Natural killer cell (primary cell): ENCODE results near the gene KRT2. TPM values are rescaled to one million over a fixed set of nuclear protein-coding genes. Genes with fewer than 3 reads are reported as not detected.

Experiments used
- ATAC-seq, 3 donors: fragments of 150-1000 bp in 2 of 3; fragments of 200-7000 bp in 1 of 3; cut with Tn5 transposase; 1 replicate in 1 of 3; 2 replicates in 2 of 3; pipeline ENCODE4 v1.10.0; 2021; ENCODE audit warnings: mild to moderate bottlenecking in 2 of 3, moderate library complexity in 2 of 3
- DNase-seq, 2 donors: peaks; one replicate each; pipeline versions ENCODE4 v3.0.0 to v3.0.0-alpha.2; 2013 to 2021; ENCODE audit warnings: mixed read lengths in 1 of 2
- H3K27ac ChIP-seq: one replicate; pipeline ENCODE4 v1.5.1; 2013; ENCODE audit warnings: mild to moderate bottlenecking, low read length
- H3K27me3 ChIP-seq: one replicate; pipeline ENCODE4 v1.6.1; 2013; ENCODE audit warnings: low read length; ENCODE audit not compliant: control insufficient read depth, insufficient read depth
- H3K36me3 ChIP-seq: one replicate; pipeline ENCODE4 v1.6.1; 2013; ENCODE audit warnings: low read length; ENCODE audit not compliant: control insufficient read depth, insufficient read depth
- H3K4me1 ChIP-seq: one replicate; pipeline ENCODE4 v1.6.1; 2013; ENCODE audit warnings: low read length; ENCODE audit not compliant: control insufficient read depth, insufficient read depth
- H3K4me3 ChIP-seq: one replicate; pipeline ENCODE4 v1.5.1; 2013; ENCODE audit warnings: low read length
- H3K9me3 ChIP-seq: one replicate; pipeline ENCODE4 v1.6.1; 2013; ENCODE audit warnings: low read length; ENCODE audit not compliant: control insufficient read depth, insufficient read depth
- H3K27ac Mint-ChIP-seq, 2 donors: one replicate each; pipeline ENCODE4 v1.8.0; 2022; ENCODE audit warnings: mild to moderate bottlenecking in 2 of 2, mixed read lengths in 2 of 2, moderate library complexity in 1 of 2
- H3K27me3 Mint-ChIP-seq, 2 donors: one replicate each; pipeline ENCODE4 v1.8.0; 2022; ENCODE audit warnings: low read depth in 2 of 2, mixed read lengths in 2 of 2
- H3K36me3 Mint-ChIP-seq: one replicate; pipeline ENCODE4 v1.8.0; 2022; ENCODE audit warnings: mixed read lengths
- H3K4me1 Mint-ChIP-seq, 2 donors: one replicate each; pipeline ENCODE4 v1.8.0; 2022; ENCODE audit warnings: mixed read lengths in 2 of 2
- H3K4me3 Mint-ChIP-seq: one replicate; pipeline ENCODE4 v1.8.0; 2022; ENCODE audit warnings: mild to moderate bottlenecking, moderate library complexity, mixed read lengths
- H3K9me3 Mint-ChIP-seq, 2 donors: one replicate each; pipeline ENCODE4 v1.8.0; 2022; ENCODE audit warnings: mixed read lengths in 2 of 2
- WGBS: methylation state at CpG from one replicate; pipeline ENCODE4 v1.1.7; 2013; ENCODE audit warnings: missing lambda C conversion rate; ENCODE audit not compliant: insufficient coverage; 5-methylcytosine and 5-hydroxymethylcytosine counted together
- intact Hi-C: fragments of 100-400 bp; cut with micrococcal nuclease; formaldehyde crosslinking; loops from one replicate; pipeline ENCODE4 v1.14.2; 2022
- total RNA-seq, 4 donors: library from RNA; stranded (reverse); fragments of 120-200 nt in 1 of 4; gene quantifications; one replicate each; pipeline versions ENCODE4 v1.2.3 to v1.2.4, GENCODE V29; 2013 to 2022
- TF ChIP-seq, protein P1 (sequence below): fragments of 200-600 bp; IDR thresholded peaks from one replicate; pipeline ENCODE4 v1.8.0; 2022; ENCODE audit warnings: antibody characterized with exemption

The KRT2 gene
- total RNA-seq, 3 donors from 2014 or later (not counting 1 experiment from before 2014, with no cell fraction given), result 0.63 to 1.4 (median 0.66) TPM

DNA sequence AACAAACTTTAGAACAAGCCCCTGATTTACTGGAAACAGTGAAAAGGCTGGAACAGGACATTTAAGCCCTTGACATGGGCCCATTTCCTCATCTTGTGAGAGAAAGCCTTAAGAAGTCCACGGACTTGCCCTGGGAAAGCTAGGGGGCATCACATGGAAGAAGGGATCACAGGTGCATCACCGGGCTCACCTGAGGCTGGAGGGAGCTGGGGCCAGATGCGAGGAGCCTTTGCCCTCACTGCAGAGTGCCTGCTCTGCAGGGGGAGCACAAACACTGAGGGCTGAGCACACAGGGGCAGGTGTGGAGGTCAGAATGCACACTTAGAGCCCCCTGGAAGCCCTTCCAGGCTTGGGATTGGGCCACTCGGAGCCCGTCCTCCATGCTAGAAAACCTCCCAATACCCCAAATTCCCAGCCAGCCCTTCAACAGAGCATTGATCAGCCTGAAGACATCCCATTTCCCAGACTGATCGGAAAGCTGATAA is 33.4 kb upstream of the KRT2 start:
- no peaks in the 10 kb centered on the region for H3K36me3 Mint-ChIP-seq
- no peak overlapping the region for H3K4me3 ChIP-seq
- H3K27ac ChIP-seq, result no peak overlapping the region
- intact Hi-C loops, result no loop called here
- ATAC-seq (no peak), DNase-seq (no peak)
- H3K27ac Mint-ChIP-seq, result no peak overlapping the region
- peaks cover 17% of the 10 kb centered on the region for H3K4me1 ChIP-seq
- peaks cover 44 to 69% of the 10 kb centered on the region in 2 donors for H3K4me1 Mint-ChIP-seq
- H3K27me3 Mint-ChIP-seq, result peaks cover 0 to 28% of the 10 kb centered on the region in 2 donors
- H3K9me3 Mint-ChIP-seq, result no peaks in the 10 kb centered on the region
- no peaks in the 10 kb centered on the region for H3K9me3 ChIP-seq
- no peak overlapping the region for H3K4me3 Mint-ChIP-seq
- no peaks in the 10 kb centered on the region for H3K36me3 ChIP-seq
- TF ChIP-seq, protein P1, sequence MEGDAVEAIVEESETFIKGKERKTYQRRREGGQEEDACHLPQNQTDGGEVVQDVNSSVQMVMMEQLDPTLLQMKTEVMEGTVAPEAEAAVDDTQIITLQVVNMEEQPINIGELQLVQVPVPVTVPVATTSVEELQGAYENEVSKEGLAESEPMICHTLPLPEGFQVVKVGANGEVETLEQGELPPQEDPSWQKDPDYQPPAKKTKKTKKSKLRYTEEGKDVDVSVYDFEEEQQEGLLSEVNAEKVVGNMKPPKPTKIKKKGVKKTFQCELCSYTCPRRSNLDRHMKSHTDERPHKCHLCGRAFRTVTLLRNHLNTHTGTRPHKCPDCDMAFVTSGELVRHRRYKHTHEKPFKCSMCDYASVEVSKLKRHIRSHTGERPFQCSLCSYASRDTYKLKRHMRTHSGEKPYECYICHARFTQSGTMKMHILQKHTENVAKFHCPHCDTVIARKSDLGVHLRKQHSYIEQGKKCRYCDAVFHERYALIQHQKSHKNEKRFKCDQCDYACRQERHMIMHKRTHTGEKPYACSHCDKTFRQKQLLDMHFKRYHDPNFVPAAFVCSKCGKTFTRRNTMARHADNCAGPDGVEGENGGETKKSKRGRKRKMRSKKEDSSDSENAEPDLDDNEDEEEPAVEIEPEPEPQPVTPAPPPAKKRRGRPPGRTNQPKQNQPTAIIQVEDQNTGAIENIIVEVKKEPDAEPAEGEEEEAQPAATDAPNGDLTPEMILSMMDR, result no peak
- WGBS, result 87% methylated on average over 6 of the region's 6 CpGs
- H3K27me3 ChIP-seq, result peaks cover 5% of the 10 kb centered on the region

DNA sequence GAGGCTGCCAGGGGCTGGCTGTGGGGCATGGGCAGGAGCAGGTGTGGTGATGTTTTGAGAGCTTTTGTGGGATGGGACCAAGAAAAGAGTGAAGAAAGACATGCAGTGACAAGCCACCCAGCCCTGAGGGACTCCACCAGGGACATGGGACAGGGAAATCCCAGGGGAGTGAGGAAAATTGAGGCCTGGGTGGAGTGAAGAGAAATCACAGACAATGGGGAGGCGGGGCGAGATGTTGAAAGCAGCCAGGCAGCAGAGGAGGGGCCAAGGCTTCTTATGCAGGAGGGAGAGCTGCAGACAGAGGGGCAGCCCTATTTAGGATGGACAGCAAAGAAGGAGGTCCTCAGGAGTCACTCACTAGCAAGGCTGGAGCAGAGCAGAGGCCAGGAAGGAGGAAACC is 32.4 kb upstream of the KRT2 start:
- peaks cover 17% of the 10 kb centered on the region for H3K4me1 ChIP-seq
- intact Hi-C loops, result loop anchor here (5.0 kb wide), 1 partner anchor 37 kb away; no protein-coding TSS in a partner anchor
- TF ChIP-seq, protein P1, result no peak
- no peaks in the 10 kb centered on the region for H3K36me3 Mint-ChIP-seq
- H3K4me3 ChIP-seq, result no peak overlapping the region
- DNase-seq (no peak), ATAC-seq (no peak)
- 98% methylated on average over 2 of the region's 2 CpGs for WGBS
- peaks cover 54 to 79% of the 10 kb centered on the region in 2 donors for H3K4me1 Mint-ChIP-seq
- H3K9me3 ChIP-seq, result no peaks in the 10 kb centered on the region
- no peak overlapping the region for H3K27ac Mint-ChIP-seq
- H3K9me3 Mint-ChIP-seq, result no peaks in the 10 kb centered on the region
- H3K36me3 ChIP-seq, result no peaks in the 10 kb centered on the region
- peaks cover 0 to 28% of the 10 kb centered on the region in 2 donors for H3K27me3 Mint-ChIP-seq
- H3K27ac ChIP-seq, result no peak overlapping the region
- H3K4me3 Mint-ChIP-seq, result no peak overlapping the region
- H3K27me3 ChIP-seq, result peaks cover 3% of the 10 kb centered on the region

DNA sequence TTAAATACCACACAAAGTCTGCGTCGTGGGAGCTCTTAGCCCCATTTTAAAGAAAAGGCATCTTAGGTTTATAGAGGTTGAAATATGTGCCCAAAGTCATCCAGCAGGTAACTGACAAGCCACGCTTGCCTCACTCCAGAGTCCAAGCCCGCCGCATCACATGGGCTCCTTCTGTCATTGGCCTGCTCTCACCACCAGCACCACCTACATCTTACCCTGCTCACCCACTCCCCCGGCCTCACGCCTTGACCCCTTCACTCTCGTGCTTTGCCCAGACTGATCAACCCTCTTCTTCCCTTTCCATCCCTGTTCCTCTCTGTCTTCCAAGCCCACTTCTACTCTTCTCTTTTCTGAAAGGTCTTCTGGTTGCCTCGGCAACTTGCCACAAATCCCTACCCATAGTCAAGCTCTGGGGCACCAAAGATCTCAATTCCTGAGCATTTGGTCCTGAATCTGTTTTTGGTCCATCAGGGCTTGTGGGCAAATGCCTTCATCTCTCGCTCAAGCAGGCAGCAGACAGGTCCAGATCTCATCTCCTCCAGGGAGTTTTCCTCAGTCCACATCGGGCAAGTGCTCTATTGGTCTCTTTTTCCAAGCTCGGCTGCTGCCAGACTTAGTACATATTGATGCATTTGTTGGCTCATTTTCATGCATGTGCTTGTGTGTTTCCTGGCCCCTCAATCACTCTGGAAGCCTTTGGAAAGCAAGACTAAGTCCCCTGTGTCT is 31.7 kb upstream of the KRT2 start:
- Histone ChIP-seq H3K27me3 (peaks cover 3% of the 10 kb centered on the region), H3K36me3 (no peaks in the 10 kb centered on the region), H3K27ac (no peak overlapping the region), H3K4me3 (no peak overlapping the region), H3K9me3 (no peaks in the 10 kb centered on the region), H3K4me1 (peaks cover 17% of the 10 kb centered on the region)
- no peaks in the 10 kb centered on the region for H3K36me3 Mint-ChIP-seq
- TF ChIP-seq, protein P1, result no peak
- ATAC-seq (no peak), DNase-seq (no peak)
- peaks cover 0 to 22% of the 10 kb centered on the region in 2 donors for H3K27me3 Mint-ChIP-seq
- peaks cover 56 to 75% of the 10 kb centered on the region in 2 donors for H3K4me1 Mint-ChIP-seq
- 89% methylated on average over 12 of the region's 12 CpGs for WGBS
- H3K4me3 Mint-ChIP-seq, result no peak overlapping the region
- no peak overlapping the region for H3K27ac Mint-ChIP-seq
- no peaks in the 10 kb centered on the region for H3K9me3 Mint-ChIP-seq
- intact Hi-C loops, result loop anchor here (5.0 kb wide), 1 partner anchor 36 kb away; no protein-coding TSS in a partner anchor
